A549 (cell line): ENCODE measurements around the gene ITGB1BP1. TPM values are rescaled to one million over a fixed set of nuclear protein-coding genes. Genes with fewer than 3 reads are reported as not detected.
A peak's percentile ranks its signal among the peaks of the same experiment; 100 is the strongest.

Experiments used
- ATAC-seq, 2 experiments: fragments of 200-7000 bp in 1 of 2; fragments of >200 bp in 1 of 2; cut with Nextera tagmentation in 1 of 2; cut with Tn5 transposase in 1 of 2; 3 replicates each; pipeline versions ENCODE4 v1.8.0 to v1.9.1; 2018 to 2020; ENCODE audit warnings: mild to moderate bottlenecking in 1 of 2, moderate library complexity in 1 of 2
- CTCF ChIA-PET: fragments of 300-600 bp; sonication (Branson Sonifier 250); formaldehyde crosslinking; extraction: SDS; loops from one replicate; lab custom pipeline; 2021; ENCODE audit warnings: antibody characterized with exemption, inconsistent platforms; lab: Yijun Ruan, JAX
- POLR2A ChIA-PET: fragments of 350-600 bp; formaldehyde crosslinking; extraction: SDS; loops from one replicate; lab custom pipeline; 2021; ENCODE audit warnings: antibody characterized with exemption, inconsistent platforms; lab: Yijun Ruan, JAX
- DNase-seq, 2 experiments: peaks; one replicate each; pipeline versions ENCODE4 v3.0.0 to v3.0.0-alpha.2; 2011 to 2016; ENCODE audit warnings: low read depth in 1 of 2, low spot score in 1 of 2
- FAIRE-seq: peaks from 2 replicates; lab custom pipeline; 2011; peaks lifted over from hg19 to GRCh38; lab: Jason Lieb, UNC
- H3K27ac ChIP-seq, 2 experiments: fragments of >200 bp; sonication (Bioruptor Twin); formaldehyde crosslinking; 3 replicates each; pipeline ENCODE4 v1.5.1; 2016 to 2017
- H3K4me1 ChIP-seq: fragments of >200 bp; sonication (Bioruptor Twin); formaldehyde crosslinking; 3 replicates; pipeline ENCODE4 v1.6.1; 2016
- H3K4me2 ChIP-seq: fragments of >200 bp; sonication (Bioruptor Twin); formaldehyde crosslinking; 3 replicates; pipeline ENCODE4 v1.6.1; 2016
- H3K4me3 ChIP-seq: fragments of >200 bp; sonication (Bioruptor Twin); formaldehyde crosslinking; 3 replicates; pipeline ENCODE4 v1.5.1; 2016
- H3K9me3 ChIP-seq: fragments of >200 bp; sonication (Bioruptor Twin); formaldehyde crosslinking; 3 replicates; pipeline ENCODE4 v1.6.1; 2016
- ATOH8 ChIP-seq: fragments of 250-450 bp; sonication (Bioruptor Pico); IDR thresholded peaks from 2 replicates; pipeline ENCODE4 v1.5.0; 2020; ENCODE audit warnings: low read depth, mild to moderate bottlenecking, moderate library complexity
- BCL3 ChIP-seq: fragments of >200 bp; sonication (Bioruptor Twin); formaldehyde crosslinking; IDR thresholded peaks from 3 replicates; pipeline ENCODE4 v1.6.1; 2016
- CBX2 ChIP-seq: fragments of 200-600 bp; sonication (generic); IDR thresholded peaks from 2 replicates; pipeline ENCODE4 v1.6.1; 2016; ENCODE audit warnings: low read depth, mild to moderate bottlenecking, borderline replicate concordance
- CHD4 ChIP-seq: fragments of 200-600 bp; sonication (generic); IDR thresholded peaks from 2 replicates; pipeline ENCODE4 v1.6.1; 2016; ENCODE audit warnings: antibody characterized with exemption, mild to moderate bottlenecking, borderline replicate concordance
- FOSB ChIP-seq: fragments of 250-450 bp; sonication (Bioruptor Pico); IDR thresholded peaks from 2 replicates; pipeline ENCODE4 v1.5.0; 2020; ENCODE audit warnings: mild to moderate bottlenecking, moderate library complexity
- FOXS1 ChIP-seq: fragments of 250-450 bp; sonication (Bioruptor Pico); IDR thresholded peaks from 2 replicates; pipeline ENCODE4 v1.5.0; 2020; ENCODE audit warnings: mild to moderate bottlenecking, moderate library complexity
- HDAC2 ChIP-seq: fragments of 200-600 bp; sonication (generic); IDR thresholded peaks from 2 replicates; pipeline ENCODE4 v1.6.1; 2016
- JUN ChIP-seq, 2 experiments: fragments of >200 bp; sonication (Bioruptor Twin); formaldehyde crosslinking; IDR thresholded peaks; 2 replicates in 1 of 2; 3 replicates in 1 of 2; pipeline ENCODE4 v1.6.1; 2016 to 2017
- KDM5A ChIP-seq: fragments of 200-600 bp; sonication (generic); IDR thresholded peaks from 2 replicates; pipeline ENCODE4 v1.6.1; 2016; ENCODE audit warnings: antibody characterized with exemption, mild to moderate bottlenecking
- MAX ChIP-seq: IDR thresholded peaks from 2 replicates; pipeline ENCODE4 v1.6.1; 2012
- MAZ ChIP-seq: fragments of 150-350 bp; IDR thresholded peaks from 2 replicates; pipeline ENCODE4 v1.6.1; 2014; ENCODE audit warnings: antibody characterized with exemption, low read depth, low read length, borderline replicate concordance
- MYC ChIP-seq: IDR thresholded peaks from 2 replicates; pipeline ENCODE4 v1.6.1; 2012; ENCODE audit warnings: mild to moderate bottlenecking, inconsistent platforms, low read length, improper control_type of control experiment, borderline replicate concordance
- PBX3 ChIP-seq: IDR thresholded peaks from 2 replicates; pipeline ENCODE4 v1.6.1; 2012
- PHF8 ChIP-seq: fragments of 200-600 bp; sonication (generic); IDR thresholded peaks from 2 replicates; pipeline ENCODE4 v1.6.1; 2016; ENCODE audit warnings: low read depth, mild to moderate bottlenecking, antibody characterized with exemption, moderate library complexity, borderline replicate concordance
- POLR2AphosphoS2 ChIP-seq: conservative IDR thresholded peaks from 2 replicates; pipeline ENCODE4 v1.6.1; 2012; ENCODE audit warnings: low read length, improper control_type of control experiment, inconsistent platforms
- RNF2 ChIP-seq: fragments of 200-600 bp; sonication (generic); IDR thresholded peaks from 2 replicates; pipeline ENCODE4 v1.6.1; 2016; ENCODE audit warnings: low read depth, mild to moderate bottlenecking, antibody characterized with exemption, moderate library complexity, borderline replicate concordance
- SMC3 ChIP-seq: fragments of >200 bp; sonication (Bioruptor Twin); formaldehyde crosslinking; IDR thresholded peaks from 3 replicates; pipeline ENCODE4 v1.6.1; 2018; ENCODE audit warnings: inconsistent platforms
- USF2 ChIP-seq: fragments of 450-650 bp; IDR thresholded peaks from 2 replicates; pipeline ENCODE4 v1.6.1; 2014; ENCODE audit warnings: antibody characterized with exemption
- ZSCAN20 ChIP-seq: fragments of 250-450 bp; sonication (Bioruptor Pico); IDR thresholded peaks from 2 replicates; pipeline ENCODE4 v1.8.0; 2022; ENCODE audit warnings: mild to moderate bottlenecking, moderate library complexity
- WGBS: methylation state at CpG from one replicate; pipeline ENCODE4 v1.1.6; 2017; ENCODE audit errors: missing lambda C conversion rate; 5-methylcytosine and 5-hydroxymethylcytosine counted together
- polyA plus RNA-seq, 4 experiments: library from polyadenylated mRNA; depleted of rRNA in 3 of 4; stranded (reverse); fragments of >200 nt; fragmentation: RNase III in 1 of 4; extraction: RNeasy Plus Mini Kit Qiagen cat#74134 plus additional on column Dnase treatment in 1 of 4; gene quantifications; 2 replicates in 3 of 4; 3 replicates in 1 of 4; pipeline ENCODE4 v1.2.3, GENCODE V29; 2011 to 2017

The ITGB1BP1 gene
- polyA plus RNA-seq, 2 of the 4 experiments (the other 2 are of a cell fraction) = 99.3 to 136 TPM

GRCh38 chr2:9394816-9395215 lies 28.5 kb downstream of the ITGB1BP1 start:
- no peak overlapping the region for H3K4me2 ChIP-seq
- POLR2A ChIA-PET = no interaction called here
- no peak for FAIRE-seq
- no peak for TF ChIP-seq PHF8
- TF ChIP-seq KDM5A = no peak
- TF ChIP-seq JUN (IDR thresholded peaks at IDR 0.05) = no peak
- TF ChIP-seq POLR2AphosphoS2 = no peak
- no peak for TF ChIP-seq FOXS1
- TF ChIP-seq MYC = no peak
- TF ChIP-seq BCL3 = no peak
- TF ChIP-seq, all 56 proteins: peak for 0
- no peak for ATAC-seq
- Histone ChIP-seq H3K4me1 (no peaks in the 10 kb centered on the region), H3K4me3 (no peak overlapping the region), H3K9me3 (no peaks in the 10 kb centered on the region), H3K27ac (no peak overlapping the region)
- CTCF ChIA-PET = interaction anchor here (1.3 to 1.4 kb wide), 2 partner anchors 189 to 255 kb away, joined by 3 read pairs; no protein-coding TSS in a partner anchor
- no peak for DNase-seq
- 91% methylated on average over 14 of the region's 15 CpGs for WGBS

- DNase-seq (no peak), FAIRE-seq (no peak), ATAC-seq (peak in 1 of 2 experiments; percentile 15; a peak in 1 of 6 replicates)
- Histone ChIP-seq H3K4me3 (no peak overlapping the region), H3K9me3 (no peaks in the 10 kb centered on the region), H3K4me1 (peaks cover 12% of the 10 kb centered on the region; the same call in 1 of the 3 replicates), H3K4me2 (no peak overlapping the region), H3K27ac (0 out of 6 replicates have a peak overlapping the region, but pooled peaks of 1 of the 2 experiments have one; percentile 24)
- CTCF ChIA-PET = interaction anchor here (0.8 to 1.1 kb wide), 2 partner anchors 11 to 24 kb away, joined by 3 read pairs; no protein-coding TSS in a partner anchor
- TF ChIP-seq ZSCAN20 (CRISPR knock-in tag) (no peak), CBX2 (no peak), PBX3 (no peak), RNF2 (no peak), USF2 (no peak), FOSB (CRISPR knock-in tag) (no peak), MAZ (no peak), HDAC2 (no peak), MAX (no peak), SMC3 (no peak), ATOH8 (no peak), CHD4 (no peak)
- 91% methylated on average over 24 of the region's 28 CpGs for WGBS
- POLR2A ChIA-PET = no interaction called here
Measured at GRCh38 chr2:9392898-9393765, 30.2 kb downstream of the ITGB1BP1 start.
